Cardiac fibroblast (primary cell): ENCODE results near the gene CDT1.

ENCODE experiments used
- DNase-seq, 2 donors: peaks; one replicate each; pipeline versions ENCODE4 v3.0.0 to v3.0.0-alpha.2; 2010; ENCODE audit warnings: low read depth in 2 of 2
- H3K4me3 ChIP-seq, 2 donors: replicated peaks in 1 of 2; 1 replicate in 1 of 2; 2 replicates in 1 of 2; pipeline ENCODE4 v1.5.1; 2011; ENCODE audit warnings: low read depth in 2 of 2, low read length in 2 of 2, mild to moderate bottlenecking in 2 of 2, moderate library complexity in 1 of 2
- CTCF ChIP-seq: IDR thresholded peaks from one replicate; pipeline ENCODE4 v1.5.1; 2011; ENCODE audit warnings: low read depth, mild to moderate bottlenecking, low read length, inconsistent platforms

CDT1 gene

GRCh38 chr16:88857728-88858339, 54.2 kb downstream of the CDT1 start:
- TF ChIP-seq CTCF: peak; percentile 85
- H3K4me3 ChIP-seq: peak overlapping the region; percentile 99

More at GRCh38 chr16:88857728-88858339, 54.2 kb downstream of the CDT1 start:
- peak; percentile 78 to 85 for DNase-seq
